Subcutaneous abdominal adipose tissue (tissue), 5 donors: ENCODE results near the gene FARP2.
"Not testable (repeated sequence)": the region's sequence is repeated elsewhere in the genome, so short reads cannot be mapped to it uniquely, and the experiment has no call there.

Experiments
- H3K27ac ChIP-seq: one replicate; pipeline ENCODE4 v1.7.0; 2013; ENCODE audit warnings: low read depth, mild to moderate bottlenecking, inconsistent platforms, low read length, moderate library complexity
- H3K27me3 ChIP-seq, 5 donors: one replicate each; pipeline ENCODE4 v1.7.0; 2013; ENCODE audit warnings: low read length in 5 of 5, inconsistent platforms in 1 of 5; ENCODE audit not compliant: control insufficient read depth in 5 of 5, insufficient read depth in 4 of 5
- H3K36me3 ChIP-seq, 5 donors: one replicate each; pipeline ENCODE4 v1.7.0; 2013; ENCODE audit warnings: low read length in 5 of 5; ENCODE audit not compliant: control insufficient read depth in 5 of 5, insufficient read depth in 5 of 5
- H3K4me1 ChIP-seq, 5 donors: one replicate each; pipeline ENCODE4 v1.7.0; 2013; ENCODE audit warnings: low read length in 5 of 5, mild to moderate bottlenecking in 3 of 5, moderate library complexity in 1 of 5; ENCODE audit not compliant: control insufficient read depth in 5 of 5, insufficient read depth in 5 of 5
- H3K4me3 ChIP-seq, 5 donors: one replicate each; pipeline ENCODE4 v1.7.0; 2013; ENCODE audit warnings: low read length in 5 of 5, low read depth in 1 of 5
- H3K9ac ChIP-seq, 5 donors: one replicate each; pipeline ENCODE4 v1.7.0; 2013; ENCODE audit warnings: low read length in 5 of 5, mild to moderate bottlenecking in 4 of 5, moderate library complexity in 3 of 5
- H3K9me3 ChIP-seq, 5 donors: one replicate each; pipeline ENCODE4 v1.7.0; 2013; ENCODE audit warnings: low read length in 5 of 5; ENCODE audit not compliant: control insufficient read depth in 5 of 5
- donor health status: healthy.
- donor health status: healthy.
- donor health status: healthy.
- donor health status: healthy.
- donor health status: healthy.

FARP2 gene

GRCh38 chr2:241378816-241379215 is 22.7 kb downstream of the FARP2 start:
- no peaks in the 10 kb centered on the region for H3K9me3 ChIP-seq
- no peaks in the 10 kb centered on the region for H3K27me3 ChIP-seq
- peak overlapping the region; percentile 18 for H3K27ac ChIP-seq
- H3K9ac ChIP-seq: peak overlapping the region in 1 of 5 donors; percentile 13
- peaks cover 0 to 19% (median 10%) of the 10 kb centered on the region in 5 donors for H3K36me3 ChIP-seq
- H3K4me1 ChIP-seq: peaks cover 7 to 38% (median 28%) of the 10 kb centered on the region in 5 donors
- no peak overlapping the region for H3K4me3 ChIP-seq

GRCh38 chr2:241379481-241380480 is 23.7 kb downstream of the FARP2 start:
- Histone ChIP-seq H3K9me3 (no peaks in the 10 kb centered on the region), H3K4me3 (no peak overlapping the region), H3K27ac (peak overlapping the region; percentile 43), H3K9ac (no peak overlapping the region), H3K27me3 (no peaks in the 10 kb centered on the region), H3K36me3 (peaks cover 0 to 15% (median 10%) of the 10 kb centered on the region in 5 donors), H3K4me1 (peaks cover 7 to 39% (median 28%) of the 10 kb centered on the region in 5 donors)

- Histone ChIP-seq H3K36me3 (peaks cover 0 to 8% (median 4%) of the 10 kb centered on the region in 5 donors), H3K4me3 (no peak overlapping the region), H3K9me3 (no peaks in the 10 kb centered on the region), H3K4me1 (peaks cover 7 to 35% (median 28%) of the 10 kb centered on the region in 5 donors), H3K27ac (no peak overlapping the region), H3K9ac (no peak overlapping the region), H3K27me3 (no peaks in the 10 kb centered on the region)
Measured at GRCh38 chr2:241381872-241382271, 25.8 kb downstream of the FARP2 start.

DNA sequence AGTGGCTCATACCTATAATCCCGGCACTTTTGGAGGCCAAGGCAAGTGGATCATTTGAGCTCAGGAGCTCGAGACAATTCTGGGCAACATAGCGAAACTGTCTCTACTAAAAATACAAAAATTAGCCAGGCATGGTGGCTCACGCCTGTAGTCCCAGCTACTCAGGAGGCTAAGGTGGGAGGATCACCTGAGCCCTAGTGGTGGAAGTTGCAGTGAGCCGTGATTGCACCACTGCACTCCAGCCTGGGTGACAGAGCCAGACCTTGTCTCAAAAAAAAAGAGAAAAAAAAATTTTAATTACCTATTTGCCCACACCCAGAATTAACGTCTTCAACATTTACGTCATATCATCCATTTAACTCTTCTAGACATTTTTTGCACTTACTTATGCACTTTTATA is 29.4 kb downstream of the FARP2 start:
- not testable (repeated sequence) for H3K9me3 ChIP-seq, H3K4me3 ChIP-seq, H3K9ac ChIP-seq, H3K36me3 ChIP-seq, H3K27ac ChIP-seq, H3K27me3 ChIP-seq
- peaks cover 0 to 22% (median 13%) of the 10 kb centered on the region in 5 donors for H3K4me1 ChIP-seq

- no peak overlapping the region for H3K27ac ChIP-seq
- peaks cover 0 to 13% (median 4%) of the 10 kb centered on the region in 5 donors for H3K4me1 ChIP-seq
- H3K4me3 ChIP-seq: no peak overlapping the region
- H3K27me3 ChIP-seq: no peaks in the 10 kb centered on the region
- no peak overlapping the region for H3K9ac ChIP-seq
- H3K9me3 ChIP-seq: no peaks in the 10 kb centered on the region
- H3K36me3 ChIP-seq: peaks cover 3 to 8% (median 4%) of the 10 kb centered on the region in 5 donors
Measured at GRCh38 chr2:241386519-241386918, 30.4 kb downstream of the FARP2 start.

- Histone ChIP-seq H3K4me3 (no peak overlapping the region), H3K9ac (no peak overlapping the region), H3K36me3 (peaks cover 0 to 3% (median 2%) of the 10 kb centered on the region in 5 donors), H3K9me3 (no peaks in the 10 kb centered on the region), H3K27me3 (no peaks in the 10 kb centered on the region), H3K27ac (no peak overlapping the region), H3K4me1 (no peaks in the 10 kb centered on the region)
Measured at GRCh38 chr2:241389697-241390096, 33.6 kb downstream of the FARP2 start.

- Histone ChIP-seq H3K27ac (no peak overlapping the region), H3K9ac (no peak overlapping the region), H3K27me3 (no peaks in the 10 kb centered on the region), H3K4me1 (no peaks in the 10 kb centered on the region), H3K36me3 (peaks cover 2 to 5% (median 4%) of the 10 kb centered on the region in 5 donors), H3K4me3 (no peak overlapping the region), H3K9me3 (no peaks in the 10 kb centered on the region)
Measured at GRCh38 chr2:241390301-241391206, 34.5 kb downstream of the FARP2 start.

- Histone ChIP-seq H3K9me3 (no peaks in the 10 kb centered on the region), H3K36me3 (peaks cover 2 to 6% (median 4%) of the 10 kb centered on the region in 5 donors), H3K4me1 (no peaks in the 10 kb centered on the region), H3K9ac (no peak overlapping the region), H3K27me3 (no peaks in the 10 kb centered on the region), H3K27ac (no peak overlapping the region), H3K4me3 (no peak overlapping the region)
Measured at GRCh38 chr2:241391892-241392665, 36.0 kb downstream of the FARP2 start.

- H3K27ac ChIP-seq, H3K9ac ChIP-seq, H3K9me3 ChIP-seq, H3K4me1 ChIP-seq, H3K36me3 ChIP-seq, H3K4me3 ChIP-seq, H3K27me3 ChIP-seq: not testable (repeated sequence)
Measured at GRCh38 chr2:241392753-241393152, 36.7 kb downstream of the FARP2 start.
